Tibial artery (tissue), 4 donors: ENCODE results near the gene INPP5A.
A peak's percentile ranks its signal among the peaks of the same experiment; 100 is the strongest.

ENCODE experiments used
- DNase-seq, 2 donors: peaks; one replicate each; pipeline ENCODE4 v3.0.0-alpha.2; 2019
- H3K27ac ChIP-seq, 2 donors: fragments of 200-600 bp; sonication (generic) in 1 of 2; 1 replicate in 1 of 2; 2 replicates in 1 of 2; pipeline ENCODE4 v1.5.1; 2018 to 2019; ENCODE audit warnings: mild to moderate bottlenecking in 1 of 2
- H3K27me3 ChIP-seq, 2 donors: fragments of 200-600 bp; sonication (generic) in 1 of 2; one replicate each; pipeline versions ENCODE4 v1.5.1 to v1.6.0; 2016 to 2019
- H3K36me3 ChIP-seq, 3 donors: fragments of 200-600 bp; sonication (generic) in 2 of 3; one replicate each; pipeline ENCODE4 v1.5.1; 2016 to 2019; ENCODE audit warnings: mild to moderate bottlenecking in 2 of 3
- H3K4me1 ChIP-seq, 4 donors: fragments of 200-600 bp; sonication (generic) in 2 of 4; 1 replicate in 3 of 4; 2 replicates in 1 of 4; pipeline ENCODE4 v1.5.1; 2016 to 2019
- H3K4me3 ChIP-seq, 2 donors: fragments of 200-600 bp; sonication (generic) in 1 of 2; 1 replicate in 1 of 2; 2 replicates in 1 of 2; pipeline ENCODE4 v1.5.1; 2018 to 2019; ENCODE audit warnings: mild to moderate bottlenecking in 2 of 2
- H3K9me3 ChIP-seq, 3 donors: fragments of 200-600 bp; sonication (generic) in 1 of 3; one replicate each; pipeline ENCODE4 v1.5.1; 2016 to 2019
- CTCF ChIP-seq, 2 experiments: fragments of 200-600 bp in 1 of 2; fragments of 450-650 bp in 1 of 2; IDR thresholded peaks; one replicate each; pipeline ENCODE4 v1.5.1; 2017 to 2019; ENCODE audit warnings: antibody characterized with exemption in 2 of 2, mild to moderate bottlenecking in 1 of 2, moderate library complexity in 1 of 2
- intact Hi-C: fragments of 100-400 bp; cut with DNase I; formaldehyde crosslinking; loops from one replicate; pipeline ENCODE4 v1.15.0; 2023; ENCODE audit warnings: low total_unique reads

The INPP5A gene

DNA sequence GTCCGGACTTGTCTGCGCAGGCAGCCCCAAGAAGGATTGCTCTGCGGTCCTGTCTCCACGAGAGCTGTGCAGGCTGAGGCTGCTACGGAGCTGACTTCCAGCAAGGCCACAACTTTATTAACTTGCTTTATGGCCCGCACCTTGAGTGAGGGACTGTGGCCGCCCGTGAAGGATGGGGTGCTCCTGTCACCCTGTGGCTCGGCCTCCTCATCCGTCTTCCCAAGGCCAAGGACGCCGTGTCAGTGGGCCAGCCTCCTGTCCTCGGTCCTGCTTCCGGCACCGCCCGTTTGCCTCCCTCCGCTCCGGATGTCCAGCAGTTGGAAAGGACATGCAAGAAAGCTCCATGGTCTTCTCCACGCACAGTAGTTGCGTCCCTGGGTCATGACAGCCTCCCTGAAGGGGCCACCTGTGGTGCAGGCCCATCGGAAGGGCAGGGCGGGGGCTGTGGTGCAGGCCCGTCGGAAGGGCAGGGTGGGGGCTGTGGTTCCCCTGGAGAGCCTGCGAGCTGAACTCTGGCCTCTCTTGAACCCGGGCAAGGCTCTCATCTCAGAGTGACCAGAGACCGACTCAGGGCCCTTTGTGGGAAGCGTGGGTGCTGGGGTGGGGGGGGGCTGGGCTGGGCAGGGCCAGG, 161.3 kb downstream of the INPP5A start:
- H3K27ac ChIP-seq = peak overlapping the region in 1 of 2 donors; percentile 25
- H3K4me1 ChIP-seq = peaks cover 0 to 30% (median 15%) of the 10 kb centered on the region in 4 donors
- no peak for TF ChIP-seq CTCF (IDR thresholded peaks at IDR 0.05)
- no peaks in the 10 kb centered on the region for H3K9me3 ChIP-seq
- intact Hi-C loops = no loop called here
- H3K36me3 ChIP-seq = peaks cover 0 to 41% (median 16%) of the 10 kb centered on the region in 3 donors
- peak; percentile 7 to 61 for DNase-seq
- no peaks in the 10 kb centered on the region for H3K27me3 ChIP-seq
- no peak overlapping the region for H3K4me3 ChIP-seq

GRCh38 chr10:132699411-132700155, 162.0 kb downstream of the INPP5A start:
- no peaks in the 10 kb centered on the region for H3K27me3 ChIP-seq
- peak overlapping the region; percentile 25 to 60 for H3K27ac ChIP-seq
- peaks cover 0 to 30% (median 15%) of the 10 kb centered on the region in 4 donors for H3K4me1 ChIP-seq
- intact Hi-C loops = no loop called here
- no peak for TF ChIP-seq CTCF (IDR thresholded peaks at IDR 0.05)
- no peaks in the 10 kb centered on the region for H3K9me3 ChIP-seq
- H3K36me3 ChIP-seq = peaks cover 0 to 41% (median 16%) of the 10 kb centered on the region in 3 donors
- no peak overlapping the region for H3K4me3 ChIP-seq
- DNase-seq = peak; percentile 16 to 64

- H3K27ac ChIP-seq = peak overlapping the region; percentile 25 to 60
- TF ChIP-seq CTCF (IDR thresholded peaks at IDR 0.05) = no peak
- peak; percentile 18 to 72 for DNase-seq
Observed at GRCh38 chr10:132700156-132701098, 162.8 kb downstream of the INPP5A start.

GRCh38 chr10:132701099-132701845, 163.7 kb downstream of the INPP5A start:
- TF ChIP-seq CTCF (IDR thresholded peaks at IDR 0.05) = no peak
- Histone ChIP-seq H3K9me3 (peaks cover 0 to 10% (median 3%) of the 10 kb centered on the region in 3 donors), H3K4me3 (no peak overlapping the region), H3K27ac (peak overlapping the region; percentile 12 to 60), H3K4me1 (peaks cover 0 to 30% (median 15%) of the 10 kb centered on the region in 4 donors), H3K27me3 (no peaks in the 10 kb centered on the region), H3K36me3 (peaks cover 13 to 50% (median 30%) of the 10 kb centered on the region in 3 donors)
- intact Hi-C loops = no loop called here
- peak; percentile 14 to 57 for DNase-seq

More at GRCh38 chr10:132700156-132701098, 162.8 kb downstream of the INPP5A start:
- Histone ChIP-seq H3K9me3 (peaks cover 0 to 5% (median 3%) of the 10 kb centered on the region in 3 donors), H3K4me1 (peaks cover 0 to 30% (median 15%) of the 10 kb centered on the region in 4 donors), H3K36me3 (peaks cover 4 to 45% (median 22%) of the 10 kb centered on the region in 3 donors), H3K27me3 (no peaks in the 10 kb centered on the region), H3K4me3 (peak overlapping the region in 1 of 2 donors; percentile 6)
- intact Hi-C loops = no loop called here

DNA sequence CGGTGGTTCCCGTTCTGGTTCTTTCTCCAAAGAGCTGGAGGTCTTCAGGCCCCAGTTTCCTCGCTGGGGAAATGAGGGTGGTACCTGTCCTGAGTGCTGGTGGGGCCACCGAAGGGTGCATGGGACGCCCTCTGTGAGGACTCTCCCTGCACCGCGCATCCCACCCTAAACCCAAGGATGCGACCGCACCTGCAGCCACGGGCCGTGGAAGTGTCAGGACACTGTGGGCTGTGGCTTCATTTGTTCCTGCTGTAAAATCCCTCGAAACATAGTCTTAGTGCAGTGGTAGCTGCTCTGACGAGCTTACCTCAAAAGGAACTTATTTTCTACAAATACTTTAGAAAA, 164.2 kb downstream of the INPP5A start:
- H3K4me3 ChIP-seq = no peak overlapping the region
- H3K27ac ChIP-seq = no peak overlapping the region
- H3K9me3 ChIP-seq = peaks cover 0 to 16% (median 3%) of the 10 kb centered on the region in 3 donors
- intact Hi-C loops = no loop called here
- DNase-seq = peak; percentile 13 to 63
- peaks cover 0 to 30% (median 15%) of the 10 kb centered on the region in 4 donors for H3K4me1 ChIP-seq
- peaks cover 15 to 56% (median 35%) of the 10 kb centered on the region in 3 donors for H3K36me3 ChIP-seq
- no peak for TF ChIP-seq CTCF (IDR thresholded peaks at IDR 0.05)
- no peaks in the 10 kb centered on the region for H3K27me3 ChIP-seq
